HL-60 (cell line): Measurements from ENCODE around the gene PGA4.
"Not testable (repeated sequence)": the region's sequence is repeated elsewhere in the genome, so short reads cannot be mapped to it uniquely, and the experiment has no call there.

Experiments used
- CTCF ChIP-seq: IDR thresholded peaks from one replicate; pipeline ENCODE4 v1.5.1; 2011; ENCODE audit warnings: low read length, control low read depth, inconsistent platforms; ENCODE audit not compliant: insufficient read depth
- GABPA ChIP-seq: IDR thresholded peaks from 2 replicates; pipeline ENCODE4 v1.6.1; 2012; ENCODE audit warnings: low read depth
- POLR2AphosphoS5 ChIP-seq: IDR thresholded peaks from 2 replicates; pipeline ENCODE4 v1.6.1; 2012; ENCODE audit warnings: low read depth
- REST ChIP-seq: IDR thresholded peaks from 2 replicates; pipeline ENCODE4 v1.6.1; 2012; ENCODE audit warnings: low read depth; ENCODE audit not compliant: insufficient replicate concordance
- SPI1 ChIP-seq: IDR thresholded peaks from 2 replicates; pipeline ENCODE4 v1.6.1; 2012; ENCODE audit warnings: low read depth, mild to moderate bottlenecking, borderline replicate concordance

GRCh38 chr11:61204502-61205059 is 17.6 kb upstream of the PGA4 start:
- TF ChIP-seq POLR2AphosphoS5, CTCF, SPI1, REST, GABPA: not testable (repeated sequence)
